WERI-Rb-1 (cell line): ENCODE measurements around the gene SALL3.

Source experiments
- DNase-seq: peaks from one replicate; pipeline ENCODE4 v3.0.0-alpha.2; 2020
- H3K27ac ChIP-seq: fragments of 250-450 bp; sonication (Bioruptor Pico); 2 replicates; pipeline ENCODE4 v1.5.1; 2020; ENCODE audit warnings: mild to moderate bottlenecking, moderate library complexity
- H3K27me3 ChIP-seq: fragments of 250-450 bp; sonication (Bioruptor Pico); 2 replicates; pipeline ENCODE4 v1.5.1; 2021; ENCODE audit warnings: mild to moderate bottlenecking, low read depth, moderate library complexity; ENCODE audit not compliant: insufficient read depth, severe bottlenecking
- H3K36me3 ChIP-seq: fragments of 250-450 bp; sonication (Bioruptor Pico); 2 replicates; pipeline ENCODE4 v1.5.1; 2020; ENCODE audit warnings: mild to moderate bottlenecking, moderate library complexity
- H3K4me3 ChIP-seq: 2 replicates; pipeline ENCODE4 v1.5.1; 2011; ENCODE audit warnings: low read depth, mild to moderate bottlenecking, control low read depth, low read length
- H3K9me3 ChIP-seq: fragments of 250-450 bp; sonication (Bioruptor Pico); 2 replicates; pipeline ENCODE4 v1.5.1; 2021; ENCODE audit warnings: mild to moderate bottlenecking, moderate library complexity; ENCODE audit not compliant: severe bottlenecking
- CTCF ChIP-seq: IDR thresholded peaks from 2 replicates; pipeline ENCODE4 v1.5.1; 2011; ENCODE audit warnings: low read depth, mild to moderate bottlenecking, control low read depth, inconsistent platforms, low read length

SALL3 gene

GRCh38 chr18:79042276-79042675, 62.7 kb downstream of the SALL3 start:
- Histone ChIP-seq H3K4me3 (no peak overlapping the region), H3K27ac (no peak overlapping the region), H3K9me3 (peaks cover 9% of the 10 kb centered on the region), H3K36me3 (no peaks in the 10 kb centered on the region), H3K27me3 (no peaks in the 10 kb centered on the region)
- TF ChIP-seq CTCF, result no peak
- no peak for DNase-seq

- H3K27me3 ChIP-seq, result no peaks in the 10 kb centered on the region
- no peak overlapping the region for H3K4me3 ChIP-seq
- no peak for DNase-seq
- TF ChIP-seq CTCF, result no peak
- H3K27ac ChIP-seq, result no peak overlapping the region
- H3K9me3 ChIP-seq, result peaks cover 6% of the 10 kb centered on the region
- H3K36me3 ChIP-seq, result no peaks in the 10 kb centered on the region
Measured at GRCh38 chr18:79043288-79043687, 63.7 kb downstream of the SALL3 start.

- no peaks in the 10 kb centered on the region for H3K27me3 ChIP-seq
- no peak for DNase-seq
- H3K36me3 ChIP-seq, result no peaks in the 10 kb centered on the region
- no peak overlapping the region for H3K4me3 ChIP-seq
- no peaks in the 10 kb centered on the region for H3K9me3 ChIP-seq
- no peak for TF ChIP-seq CTCF
- H3K27ac ChIP-seq, result no peak overlapping the region
Measured at GRCh38 chr18:79046522-79046921, 66.9 kb downstream of the SALL3 start.

GRCh38 chr18:79047556-79048244, 68.1 kb downstream of the SALL3 start:
- Histone ChIP-seq H3K36me3 (no peaks in the 10 kb centered on the region), H3K27ac (no peak overlapping the region), H3K27me3 (no peaks in the 10 kb centered on the region), H3K4me3 (no peak overlapping the region), H3K9me3 (no peaks in the 10 kb centered on the region)
- TF ChIP-seq CTCF, result no peak
- no peak for DNase-seq

GRCh38 chr18:79048245-79048632, 68.6 kb downstream of the SALL3 start:
- no peaks in the 10 kb centered on the region for H3K36me3 ChIP-seq
- no peak for TF ChIP-seq CTCF
- DNase-seq, result no peak
- H3K4me3 ChIP-seq, result no peak overlapping the region
- no peaks in the 10 kb centered on the region for H3K27me3 ChIP-seq
- H3K9me3 ChIP-seq, result no peaks in the 10 kb centered on the region
- no peak overlapping the region for H3K27ac ChIP-seq

GRCh38 chr18:79049506-79049905, 69.9 kb downstream of the SALL3 start:
- Histone ChIP-seq H3K9me3 (peaks cover 3% of the 10 kb centered on the region), H3K27me3 (no peaks in the 10 kb centered on the region), H3K36me3 (no peaks in the 10 kb centered on the region), H3K4me3 (no peak overlapping the region), H3K27ac (no peak overlapping the region)
- TF ChIP-seq CTCF, result no peak
- DNase-seq, result no peak
